WTC11 (cell line): ENCODE data around the gene CLCN7. TPM values are rescaled to one million over a fixed set of nuclear protein-coding genes. Genes with fewer than 3 reads are reported as not detected.

Experiments used
- ATAC-seq: fragments of 200-7000 bp; cut with Tn5 transposase; 2 replicates; pipeline ENCODE4 v1.10.0; 2021; ENCODE audit warnings: mild to moderate bottlenecking, moderate library complexity
- CTCF ChIA-PET: fragments of 300-600 bp; sonication (Branson Sonifier 250); formaldehyde crosslinking; loops from one replicate; lab custom pipeline; 2021; ENCODE audit warnings: antibody characterized with exemption; lab: Charles Lee
- POLR2A ChIA-PET: fragments of 350-600 bp; sonication (Branson Sonifier 250); formaldehyde crosslinking; loops from one replicate; lab custom pipeline; 2021; ENCODE audit warnings: antibody characterized with exemption; lab: Charles Lee
- DNase-seq: peaks from one replicate; pipeline ENCODE4 v3.0.0; 2021; ENCODE audit warnings: low spot score
- H3K27ac Mint-ChIP-seq: 2 replicates; pipeline ENCODE4 v1.8.0; 2021; ENCODE audit warnings: mixed read lengths
- H3K27me3 Mint-ChIP-seq: 2 replicates; pipeline ENCODE4 v1.8.0; 2021; ENCODE audit warnings: low read depth, mild to moderate bottlenecking, moderate library complexity, mixed read lengths
- H3K36me3 Mint-ChIP-seq: 2 replicates; pipeline ENCODE4 v1.8.0; 2021; ENCODE audit warnings: mixed read lengths
- H3K4me1 Mint-ChIP-seq: 2 replicates; pipeline ENCODE4 v1.8.0; 2022; ENCODE audit warnings: mixed read lengths
- H3K4me3 Mint-ChIP-seq: 2 replicates; pipeline ENCODE4 v1.8.0; 2021; ENCODE audit warnings: mild to moderate bottlenecking, moderate library complexity, mixed read lengths
- H3K9me3 Mint-ChIP-seq: 2 replicates; pipeline ENCODE4 v1.8.0; 2021; ENCODE audit warnings: mixed read lengths
- AR ChIP-seq: fragments of 250-450 bp; sonication (Bioruptor Pico); IDR thresholded peaks from 2 replicates; pipeline ENCODE4 v1.9.0; 2021; ENCODE audit warnings: mild to moderate bottlenecking
- ELF4 ChIP-seq: sonication (generic); formaldehyde crosslinking; IDR thresholded peaks from 2 replicates; pipeline ENCODE4 v1.8.1; 2022; ENCODE audit warnings: low read depth, mild to moderate bottlenecking, moderate library complexity, missing genetic modification reagents
- FOXP4 ChIP-seq: sonication (generic); formaldehyde crosslinking; IDR thresholded peaks from 2 replicates; pipeline ENCODE4 v1.8.0; 2022; ENCODE audit warnings: mild to moderate bottlenecking, missing genetic modification reagents
- GABPB1 ChIP-seq: sonication (generic); formaldehyde crosslinking; IDR thresholded peaks from 2 replicates; pipeline ENCODE4 v1.8.1; 2023; ENCODE audit warnings: mild to moderate bottlenecking, missing genetic modification reagents
- HMGA2 ChIP-seq: fragments of 250-450 bp; sonication (Bioruptor Pico); IDR thresholded peaks from 2 replicates; pipeline ENCODE4 v1.4.0; 2021; ENCODE audit warnings: mild to moderate bottlenecking, moderate library complexity
- NFATC4 ChIP-seq: fragments of 250-450 bp; sonication (Bioruptor Pico); IDR thresholded peaks from 2 replicates; pipeline ENCODE4 v1.9.0; 2021; ENCODE audit warnings: mild to moderate bottlenecking
- SMAD3 ChIP-seq: sonication (generic); formaldehyde crosslinking; IDR thresholded peaks from 2 replicates; pipeline ENCODE4 v1.8.0; 2022; ENCODE audit warnings: missing genetic modification reagents, mild to moderate bottlenecking, borderline replicate concordance
- SMAD4 ChIP-seq: sonication (generic); formaldehyde crosslinking; IDR thresholded peaks from 2 replicates; pipeline ENCODE4 v1.8.0; 2022; ENCODE audit warnings: mild to moderate bottlenecking, missing genetic modification reagents
- SOX15 ChIP-seq: fragments of 250-450 bp; sonication (Bioruptor Pico); IDR thresholded peaks from 2 replicates; pipeline ENCODE4 v1.9.0; 2021; ENCODE audit warnings: mild to moderate bottlenecking
- SP1 ChIP-seq: sonication (generic); formaldehyde crosslinking; conservative IDR thresholded peaks from 2 replicates; pipeline ENCODE4 v1.8.1; 2022; ENCODE audit warnings: missing genetic modification reagents
- TCF7 ChIP-seq: sonication (generic); formaldehyde crosslinking; IDR thresholded peaks from 2 replicates; pipeline ENCODE4 v1.8.0; 2022; ENCODE audit warnings: mild to moderate bottlenecking, low read depth, missing genetic modification reagents, moderate library complexity
- ZMAT4 ChIP-seq: fragments of 250-450 bp; sonication (Bioruptor Pico); IDR thresholded peaks from 2 replicates; pipeline ENCODE4 v1.9.0; 2021; ENCODE audit warnings: mild to moderate bottlenecking
- ZNF317 ChIP-seq: sonication (generic); formaldehyde crosslinking; IDR thresholded peaks from 2 replicates; pipeline ENCODE4 v1.8.1; 2023; ENCODE audit warnings: low read depth, mild to moderate bottlenecking, moderate library complexity, missing genetic modification reagents, borderline replicate concordance
- total RNA-seq: library from RNA; stranded (reverse); gene quantifications from 3 replicates; pipeline ENCODE4 v1.2.3, GENCODE V29; 2021
- TF ChIP-seq, protein P1 (sequence below): sonication (generic); formaldehyde crosslinking; IDR thresholded peaks from 2 replicates; pipeline ENCODE4 v1.8.1; 2022; ENCODE audit warnings: mild to moderate bottlenecking, moderate library complexity, missing genetic modification reagents
- TF ChIP-seq, protein P2 (sequence below): sonication (generic); formaldehyde crosslinking; IDR thresholded peaks from 2 replicates; pipeline ENCODE4 v1.8.0; 2023; ENCODE audit warnings: mild to moderate bottlenecking, missing genetic modification reagents
- TF ChIP-seq, protein P3 (sequence below): fragments of 250-450 bp; sonication (Bioruptor Pico); IDR thresholded peaks from 2 replicates; pipeline ENCODE4 v1.9.0; 2021; ENCODE audit warnings: moderate library complexity, mild to moderate bottlenecking, inconsistent platforms, borderline replicate concordance
- TF ChIP-seq, protein P4 (sequence below): sonication (generic); formaldehyde crosslinking; conservative IDR thresholded peaks from 2 replicates; pipeline ENCODE4 v1.8.1; 2023; ENCODE audit warnings: mild to moderate bottlenecking, low read depth, missing genetic modification reagents, moderate library complexity

CLCN7 gene
- total RNA-seq, 1 experiment from 2014 or later: 94.1 TPM

DNA sequence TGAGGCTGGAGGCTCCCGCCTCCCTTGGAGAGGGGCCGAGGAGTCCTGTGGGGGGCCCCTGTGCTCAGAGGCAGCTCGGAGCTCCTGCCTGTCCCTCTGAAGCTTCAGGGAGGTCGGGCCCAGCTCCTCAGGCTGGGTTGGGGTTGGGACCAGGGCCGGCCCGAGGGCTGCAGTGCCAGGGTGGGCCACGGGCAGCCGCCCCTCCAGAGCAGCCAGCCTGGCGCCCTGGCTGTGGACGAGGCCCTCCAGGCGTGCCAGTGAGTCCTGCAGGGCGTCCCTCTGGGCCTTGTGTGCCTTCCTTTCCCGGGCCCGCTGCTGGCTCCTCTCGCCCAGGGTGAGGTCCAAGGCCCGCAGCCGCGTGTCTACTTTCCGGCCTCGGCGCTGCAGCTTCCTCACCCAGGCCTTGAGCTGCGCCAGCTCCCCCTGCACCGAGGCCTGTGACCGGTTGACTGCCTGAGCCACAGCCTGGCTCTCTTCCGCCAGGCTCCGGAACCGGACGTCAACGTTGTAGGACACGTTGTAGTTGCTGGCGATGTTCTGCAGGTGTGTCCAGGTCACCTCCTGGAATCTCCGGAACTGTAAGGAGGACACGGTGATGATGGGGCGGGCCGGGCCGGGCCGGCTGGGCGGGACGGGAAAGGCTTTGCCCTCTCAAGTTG, 12.7 kb upstream of the CLCN7 start:
- H3K36me3 Mint-ChIP-seq: no peaks in the 10 kb centered on the region
- peaks cover 2% of the 10 kb centered on the region; the same call in 1 of the 2 replicates for H3K4me1 Mint-ChIP-seq
- CTCF ChIA-PET: no interaction called here
- H3K4me3 Mint-ChIP-seq: no peak overlapping the region
- no peak for ATAC-seq
- H3K27ac Mint-ChIP-seq: no peak overlapping the region
- POLR2A ChIA-PET: no interaction called here
- no peaks in the 10 kb centered on the region for H3K9me3 Mint-ChIP-seq
- peaks cover 12% of the 10 kb centered on the region for H3K27me3 Mint-ChIP-seq
- TF ChIP-seq SMAD4 (CRISPR knock-in tag) (no peak), SMAD3 (CRISPR knock-in tag) (no peak), SOX15 (CRISPR knock-in tag) (no peak), ELF4 (CRISPR knock-in tag) (no peak), TCF7 (CRISPR knock-in tag) (no peak), NFATC4 (CRISPR knock-in tag) (no peak)
- TF ChIP-seq, protein P1, sequence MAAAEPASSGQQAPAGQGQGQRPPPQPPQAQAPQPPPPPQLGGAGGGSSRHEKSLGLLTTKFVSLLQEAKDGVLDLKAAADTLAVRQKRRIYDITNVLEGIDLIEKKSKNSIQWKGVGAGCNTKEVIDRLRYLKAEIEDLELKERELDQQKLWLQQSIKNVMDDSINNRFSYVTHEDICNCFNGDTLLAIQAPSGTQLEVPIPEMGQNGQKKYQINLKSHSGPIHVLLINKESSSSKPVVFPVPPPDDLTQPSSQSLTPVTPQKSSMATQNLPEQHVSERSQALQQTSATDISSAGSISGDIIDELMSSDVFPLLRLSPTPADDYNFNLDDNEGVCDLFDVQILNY: no peak
- TF ChIP-seq, protein P2, sequence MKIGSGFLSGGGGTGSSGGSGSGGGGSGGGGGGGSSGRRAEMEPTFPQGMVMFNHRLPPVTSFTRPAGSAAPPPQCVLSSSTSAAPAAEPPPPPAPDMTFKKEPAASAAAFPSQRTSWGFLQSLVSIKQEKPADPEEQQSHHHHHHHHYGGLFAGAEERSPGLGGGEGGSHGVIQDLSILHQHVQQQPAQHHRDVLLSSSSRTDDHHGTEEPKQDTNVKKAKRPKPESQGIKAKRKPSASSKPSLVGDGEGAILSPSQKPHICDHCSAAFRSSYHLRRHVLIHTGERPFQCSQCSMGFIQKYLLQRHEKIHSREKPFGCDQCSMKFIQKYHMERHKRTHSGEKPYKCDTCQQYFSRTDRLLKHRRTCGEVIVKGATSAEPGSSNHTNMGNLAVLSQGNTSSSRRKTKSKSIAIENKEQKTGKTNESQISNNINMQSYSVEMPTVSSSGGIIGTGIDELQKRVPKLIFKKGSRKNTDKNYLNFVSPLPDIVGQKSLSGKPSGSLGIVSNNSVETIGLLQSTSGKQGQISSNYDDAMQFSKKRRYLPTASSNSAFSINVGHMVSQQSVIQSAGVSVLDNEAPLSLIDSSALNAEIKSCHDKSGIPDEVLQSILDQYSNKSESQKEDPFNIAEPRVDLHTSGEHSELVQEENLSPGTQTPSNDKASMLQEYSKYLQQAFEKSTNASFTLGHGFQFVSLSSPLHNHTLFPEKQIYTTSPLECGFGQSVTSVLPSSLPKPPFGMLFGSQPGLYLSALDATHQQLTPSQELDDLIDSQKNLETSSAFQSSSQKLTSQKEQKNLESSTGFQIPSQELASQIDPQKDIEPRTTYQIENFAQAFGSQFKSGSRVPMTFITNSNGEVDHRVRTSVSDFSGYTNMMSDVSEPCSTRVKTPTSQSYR: no peak
- TF ChIP-seq, all 79 proteins: peak for 0
- DNase-seq: no peak

GRCh38 chr16:1486551-1487390, 11.9 kb upstream of the CLCN7 start:
- no peaks in the 10 kb centered on the region for H3K36me3 Mint-ChIP-seq
- no peak for DNase-seq
- H3K27me3 Mint-ChIP-seq: peaks cover 12% of the 10 kb centered on the region
- H3K27ac Mint-ChIP-seq: no peak overlapping the region
- no peak for ATAC-seq
- no peak overlapping the region for H3K4me3 Mint-ChIP-seq
- H3K9me3 Mint-ChIP-seq: no peaks in the 10 kb centered on the region
- TF ChIP-seq GABPB1 (CRISPR knock-in tag): no peak
- TF ChIP-seq SP1 (CRISPR knock-in tag): no peak
- no peak for TF ChIP-seq FOXP4 (CRISPR knock-in tag)
- TF ChIP-seq, protein P3, sequence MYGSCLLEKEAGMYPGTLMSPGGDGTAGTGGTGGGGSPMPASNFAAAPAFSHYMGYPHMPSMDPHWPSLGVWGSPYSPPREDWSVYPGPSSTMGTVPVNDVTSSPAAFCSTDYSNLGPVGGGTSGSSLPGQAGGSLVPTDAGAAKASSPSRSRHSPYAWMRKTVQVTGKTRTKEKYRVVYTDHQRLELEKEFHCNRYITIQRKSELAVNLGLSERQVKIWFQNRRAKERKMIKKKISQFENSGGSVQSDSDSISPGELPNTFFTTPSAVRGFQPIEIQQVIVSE: no peak
- no peak for TF ChIP-seq ZNF317
- TF ChIP-seq HMGA2 (CRISPR knock-in tag): no peak
- no peak for TF ChIP-seq ZMAT4 (CRISPR knock-in tag)
- TF ChIP-seq AR (CRISPR knock-in tag): no peak
- TF ChIP-seq, protein P4, sequence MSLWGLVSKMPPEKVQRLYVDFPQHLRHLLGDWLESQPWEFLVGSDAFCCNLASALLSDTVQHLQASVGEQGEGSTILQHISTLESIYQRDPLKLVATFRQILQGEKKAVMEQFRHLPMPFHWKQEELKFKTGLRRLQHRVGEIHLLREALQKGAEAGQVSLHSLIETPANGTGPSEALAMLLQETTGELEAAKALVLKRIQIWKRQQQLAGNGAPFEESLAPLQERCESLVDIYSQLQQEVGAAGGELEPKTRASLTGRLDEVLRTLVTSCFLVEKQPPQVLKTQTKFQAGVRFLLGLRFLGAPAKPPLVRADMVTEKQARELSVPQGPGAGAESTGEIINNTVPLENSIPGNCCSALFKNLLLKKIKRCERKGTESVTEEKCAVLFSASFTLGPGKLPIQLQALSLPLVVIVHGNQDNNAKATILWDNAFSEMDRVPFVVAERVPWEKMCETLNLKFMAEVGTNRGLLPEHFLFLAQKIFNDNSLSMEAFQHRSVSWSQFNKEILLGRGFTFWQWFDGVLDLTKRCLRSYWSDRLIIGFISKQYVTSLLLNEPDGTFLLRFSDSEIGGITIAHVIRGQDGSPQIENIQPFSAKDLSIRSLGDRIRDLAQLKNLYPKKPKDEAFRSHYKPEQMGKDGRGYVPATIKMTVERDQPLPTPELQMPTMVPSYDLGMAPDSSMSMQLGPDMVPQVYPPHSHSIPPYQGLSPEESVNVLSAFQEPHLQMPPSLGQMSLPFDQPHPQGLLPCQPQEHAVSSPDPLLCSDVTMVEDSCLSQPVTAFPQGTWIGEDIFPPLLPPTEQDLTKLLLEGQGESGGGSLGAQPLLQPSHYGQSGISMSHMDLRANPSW (CRISPR knock-in tag): no peak
- ChIA-PET CTCF (no interaction called here), POLR2A (no interaction called here)
- H3K4me1 Mint-ChIP-seq: no peaks in the 10 kb centered on the region
